HepG2 (cell line): ENCODE measurements around the gene ULK4. TPM values are rescaled to one million over a fixed set of nuclear protein-coding genes. Genes with fewer than 3 reads are reported as not detected.

Experiments used
- ATAC-seq: fragments of 200-7000 bp; cut with Tn5 transposase; 3 replicates; pipeline ENCODE4 v1.9.1; 2020; ENCODE audit warnings: mild to moderate bottlenecking, moderate library complexity
- BruUV-seq: library from RNA; stranded (reverse); fragments of 400-500 nt; replicated peaks from 2 replicates; lab custom pipeline; 2021; lab: Mats Ljungman, UMichigan
- CTCF ChIA-PET: fragments of 300-600 bp; formaldehyde crosslinking; extraction: SDS; loops from one replicate; lab custom pipeline; 2021; ENCODE audit warnings: low total read pairs, inconsistent platforms, low intra/inter-chr PET ratio; lab: Yijun Ruan, JAX
- POLR2A ChIA-PET: fragments of 350-600 bp; sonication (Branson Sonifier 250); formaldehyde crosslinking; loops from one replicate; lab custom pipeline; 2020; ENCODE audit warnings: antibody characterized with exemption, inconsistent platforms; lab: Yijun Ruan, JAX
- DNase-seq: peaks from one replicate; pipeline ENCODE4 v3.0.0-alpha.2; 2015; ENCODE audit warnings: low spot score
- FAIRE-seq: peaks from 3 replicates; lab custom pipeline; 2011; peaks lifted over from hg19 to GRCh38; lab: Jason Lieb, UNC
- H2AFZ ChIP-seq: one replicate; pipeline ENCODE4 v1.6.1; 2011; ENCODE audit warnings: low read length, inconsistent platforms
- H3K27ac ChIP-seq: fragments of 300-600 bp; 3 replicates; pipeline ENCODE4 v1.8.0; 2011; ENCODE audit warnings: mixed run types, mild to moderate bottlenecking, mixed read lengths, low read length, inconsistent platforms; ENCODE audit not compliant: insufficient read depth; ENCODE audit errors: extremely low read length
- H3K27me3 ChIP-seq, 2 experiments: fragments of 200-600 bp in 1 of 2; 2 replicates in 1 of 2; 3 replicates in 1 of 2; pipeline versions ENCODE4 v1.6.0 to v1.8.0; 2011; ENCODE audit warnings: low read length in 2 of 2, mild to moderate bottlenecking in 2 of 2, moderate library complexity in 2 of 2, inconsistent platforms in 1 of 2; ENCODE audit not compliant: insufficient read depth in 2 of 2, control insufficient read depth in 1 of 2
- H3K36me3 ChIP-seq, 2 experiments: fragments of 200-600 bp in 1 of 2; replicated peaks in 1 of 2; 2 replicates in 1 of 2; 3 replicates in 1 of 2; pipeline versions ENCODE4 v1.5.1 to v1.8.0; 2011; ENCODE audit warnings: low read length in 2 of 2, inconsistent platforms in 1 of 2; ENCODE audit not compliant: insufficient read depth in 2 of 2, control insufficient read depth in 1 of 2
- H3K4me1 ChIP-seq: 2 replicates; pipeline ENCODE4 v1.5.1; 2012; ENCODE audit warnings: low read length, inconsistent platforms; ENCODE audit not compliant: insufficient read depth
- H3K4me2 ChIP-seq: 2 replicates; pipeline ENCODE4 v1.6.0; 2011; ENCODE audit warnings: low read depth, low read length, inconsistent platforms
- H3K4me3 ChIP-seq, 3 experiments: fragments of 200-600 bp in 1 of 3; sonication (generic), shearing (Covaris generic) in 1 of 3; replicated peaks in 1 of 3; 2 replicates each; pipeline ENCODE4 v1.5.1; 2011 to 2016; ENCODE audit warnings: low read length in 3 of 3, inconsistent platforms in 2 of 3, low read depth in 2 of 3, mild to moderate bottlenecking in 2 of 3, control low read depth in 1 of 3, mixed read lengths in 1 of 3; ENCODE audit not compliant: insufficient read depth in 1 of 3
- H3K79me2 ChIP-seq: one replicate; pipeline ENCODE4 v1.6.1; 2011; ENCODE audit warnings: low read length, inconsistent platforms; ENCODE audit not compliant: insufficient read depth
- H3K9ac ChIP-seq: 2 replicates; pipeline ENCODE4 v1.6.0; 2011; ENCODE audit warnings: mild to moderate bottlenecking, low read depth, low read length, inconsistent platforms; ENCODE audit not compliant: insufficient read depth
- H3K9me3 ChIP-seq: 2 replicates; pipeline ENCODE4 v1.5.1; 2012; ENCODE audit warnings: mild to moderate bottlenecking, low read length
- H4K20me1 ChIP-seq: 2 replicates; pipeline ENCODE4 v1.6.0; 2011; ENCODE audit warnings: inconsistent platforms, mild to moderate bottlenecking, low read length, moderate library complexity; ENCODE audit not compliant: insufficient read depth
- ADNP ChIP-seq: sonication (generic); formaldehyde crosslinking; IDR thresholded peaks from 2 replicates; pipeline ENCODE4 v1.4.0; 2020; ENCODE audit warnings: missing genetic modification reagents
- ASH2L ChIP-seq: fragments of 300-600, 200-600 bp; sonication (generic); IDR thresholded peaks from 2 replicates; pipeline ENCODE4 v1.7.0; 2017; ENCODE audit warnings: low read depth, mild to moderate bottlenecking, moderate library complexity, mixed read lengths, low read length; ENCODE audit not compliant: insufficient read length
- DDIT3 ChIP-seq: sonication (generic); formaldehyde crosslinking; IDR thresholded peaks from 2 replicates; pipeline ENCODE4 v1.4.0; 2020; ENCODE audit warnings: mild to moderate bottlenecking, missing genetic modification reagents
- FOXK1 ChIP-seq: sonication (generic); formaldehyde crosslinking; IDR thresholded peaks from 2 replicates; pipeline ENCODE4 v1.4.0; 2020; ENCODE audit warnings: low read depth, missing genetic modification reagents, borderline replicate concordance
- NFKB2 ChIP-seq: sonication (generic); formaldehyde crosslinking; IDR thresholded peaks from 2 replicates; pipeline ENCODE4 v1.4.0; 2020; ENCODE audit warnings: missing genetic modification reagents, borderline replicate concordance
- NFRKB ChIP-seq: fragments of 450-650 bp; IDR thresholded peaks from 2 replicates; pipeline ENCODE4 v1.6.1; 2017
- PCBP1 ChIP-seq: fragments of 200-400 bp; formaldehyde crosslinking; IDR thresholded peaks from 2 replicates; pipeline ENCODE4 v1.6.1; 2017; ENCODE audit warnings: mild to moderate bottlenecking, low read depth, low read length, borderline replicate concordance
- PTBP1 ChIP-seq: fragments of 200-400 bp; formaldehyde crosslinking; IDR thresholded peaks from 2 replicates; pipeline ENCODE4 v1.6.1; 2018; ENCODE audit warnings: low read length, low read depth; ENCODE audit not compliant: poor library complexity, severe bottlenecking
- RBM39 ChIP-seq: fragments of 200-400 bp; formaldehyde crosslinking; IDR thresholded peaks from one replicate; pipeline ENCODE4 v1.6.1; 2018; ENCODE audit warnings: antibody characterized with exemption, mild to moderate bottlenecking, low read depth, low read length; ENCODE audit not compliant: poor library complexity, severe bottlenecking
- SIN3B ChIP-seq: fragments of 150-350 bp; IDR thresholded peaks from 2 replicates; pipeline ENCODE4 v1.6.1; 2014; ENCODE audit warnings: low read length
- TGIF2 ChIP-seq: IDR thresholded peaks from 2 replicates; pipeline ENCODE4 v1.6.1; 2016; ENCODE audit warnings: control low read depth, missing compliant biosample characterization
- ZFX ChIP-seq: sonication (generic); formaldehyde crosslinking; IDR thresholded peaks from 2 replicates; pipeline ENCODE4 v1.4.0; 2020; ENCODE audit warnings: mild to moderate bottlenecking, low read depth, missing genetic modification reagents, moderate library complexity
- ZHX2 ChIP-seq, 2 experiments: sonication (generic) in 1 of 2; formaldehyde crosslinking in 1 of 2; IDR thresholded peaks; 2 replicates each; pipeline versions ENCODE4 v1.6.1 to v1.9.0; 2014 to 2022; ENCODE audit warnings: antibody characterized with exemption in 1 of 2, borderline replicate concordance in 1 of 2, inconsistent platforms in 1 of 2, low read depth in 1 of 2, missing genetic modification reagents in 1 of 2
- ZMYM4 ChIP-seq: sonication (generic); formaldehyde crosslinking; IDR thresholded peaks from 2 replicates; pipeline ENCODE4 v1.8.1; 2023; ENCODE audit warnings: mild to moderate bottlenecking, missing genetic modification reagents
- ZNF230 ChIP-seq: sonication (generic); formaldehyde crosslinking; IDR thresholded peaks from 2 replicates; pipeline ENCODE4 v1.4.0; 2020; ENCODE audit warnings: mild to moderate bottlenecking, missing genetic modification reagents
- ZNF260 ChIP-seq: sonication (generic); formaldehyde crosslinking; IDR thresholded peaks from 2 replicates; pipeline ENCODE4 v1.4.0; 2020; ENCODE audit warnings: missing genetic modification reagents, low read depth, mild to moderate bottlenecking, borderline replicate concordance
- ZNF335 ChIP-seq: sonication (generic); formaldehyde crosslinking; IDR thresholded peaks from 2 replicates; pipeline ENCODE4 v1.4.0; 2020; ENCODE audit warnings: missing genetic modification reagents
- ZNF605 ChIP-seq: sonication (generic); formaldehyde crosslinking; IDR thresholded peaks from 2 replicates; pipeline ENCODE4 v1.8.0; 2022; ENCODE audit warnings: mild to moderate bottlenecking, missing genetic modification reagents
- WGBS: methylation state at CpG from one replicate; pipeline ENCODE4 v1.1.6; 2017; ENCODE audit warnings: low lambda C conversion rate; 5-methylcytosine and 5-hydroxymethylcytosine counted together
- in situ Hi-C: cut with HindIII; loops from 2 replicates; pipeline ENCODE4 v1.10.0; 2017; ENCODE audit warnings: low pct_unique_long_range_greater_than_20kb; ENCODE audit not compliant: extremely low pct_ligation_motif_present
- intact Hi-C: fragments of 100-400 bp; cut with micrococcal nuclease; formaldehyde crosslinking; loops from one replicate; pipeline ENCODE4 v1.10.0; 2022; ENCODE audit not compliant: unreplicated experiment
- polyA plus RNA-seq, 8 experiments: library from polyadenylated mRNA; depleted of rRNA in 3 of 8; stranded (reverse) in 7 of 8; unstranded in 1 of 8; fragments of >200 nt; fragmentation: Illumina TruSeq in 4 of 8; extraction: Trizol in 4 of 8; gene quantifications; 2 replicates each; pipeline versions ENCODE4 v1.2.1 to v1.2.3, GENCODE V29; 2011 to 2016; ENCODE audit warnings: low read depth in 4 of 8, missing spikeins in 1 of 8, mixed read lengths in 1 of 8; ENCODE audit not compliant: insufficient read depth in 1 of 8
- total RNA-seq, 5 experiments: library from RNA; depleted of rRNA; stranded (reverse); fragments of >200 nt; fragmentation: Illumina TruSeq; extraction: Trizol; gene quantifications; 2 replicates each; pipeline ENCODE4 v1.2.3, GENCODE V29; 2016; ENCODE audit warnings: low read depth in 1 of 5

The ULK4 gene
- total and polyA plus RNA-seq, 2 of the 13 experiments (the other 11 are each of a cell fraction or from before 2014, with no cell fraction given): 6.7 to 11.8 TPM

DNA sequence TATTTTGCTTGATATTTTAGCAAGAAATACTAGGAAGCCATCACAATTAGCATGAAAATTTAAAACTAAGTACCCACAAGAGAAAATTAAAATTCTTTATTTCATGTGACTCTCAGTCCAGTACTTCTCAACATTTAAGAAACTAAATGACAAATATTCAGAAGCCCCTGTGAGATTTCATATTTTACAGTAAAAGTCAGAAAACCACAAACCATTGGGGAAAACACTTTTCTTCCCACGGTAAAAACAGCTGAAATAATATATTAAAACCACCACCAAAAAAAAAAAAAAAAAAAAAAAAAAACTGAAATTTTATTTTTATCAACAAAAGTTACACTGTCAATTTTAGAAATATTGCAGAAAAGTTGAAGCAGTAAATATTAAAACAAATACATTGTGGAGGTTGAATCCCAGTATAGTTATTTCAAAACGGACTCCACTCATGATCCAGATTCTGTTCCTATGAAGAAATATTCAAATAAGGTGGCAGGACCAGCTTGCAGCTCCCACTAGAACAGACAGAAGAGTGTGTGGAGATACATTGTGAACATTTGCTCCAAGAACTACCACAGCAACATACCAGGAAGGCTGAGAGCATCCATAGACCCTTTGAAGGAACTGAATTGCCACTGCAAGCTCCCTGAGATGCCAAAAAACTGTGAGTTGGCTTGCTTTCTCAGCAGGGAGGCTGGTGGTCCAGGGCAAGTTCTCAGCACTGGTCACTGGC is 454.4 kb downstream of the ULK4 start:
- Histone ChIP-seq H3K27me3 (no peaks in the 10 kb centered on the region), H3K79me2 (no peaks in the 10 kb centered on the region), H4K20me1 (no peaks in the 10 kb centered on the region), H3K4me2 (no peak overlapping the region), H3K9me3 (no peaks in the 10 kb centered on the region), H3K27ac (no peak overlapping the region), H3K4me1 (no peaks in the 10 kb centered on the region), H3K9ac (no peak overlapping the region), H3K36me3 (no peaks in the 10 kb centered on the region), H2AFZ (no peak overlapping the region), H3K4me3 (no peak overlapping the region)
- intact Hi-C loops: no loop called here
- no peak for DNase-seq
- no peak for TF ChIP-seq NFRKB
- TF ChIP-seq RBM39: no peak
- TF ChIP-seq DDIT3: no peak
- TF ChIP-seq SIN3B: no peak
- TF ChIP-seq ZFX (CRISPR knock-in tag): no peak
- no peak for TF ChIP-seq ZNF230 (CRISPR knock-in tag)
- no peak for TF ChIP-seq ZNF335 (CRISPR knock-in tag)
- no peak for TF ChIP-seq NFKB2 (CRISPR knock-in tag)
- TF ChIP-seq ZHX2 (IDR thresholded peaks at IDR 0.05; ENCODE audit: low read depth): no peak
- no peak for TF ChIP-seq ZHX2 (CRISPR knock-in tag; IDR thresholded peaks at IDR 0.05; ENCODE audit: borderline replicate concordance)
- TF ChIP-seq PCBP1: no peak
- no peak for TF ChIP-seq ZNF605 (CRISPR knock-in tag)
- no peak for TF ChIP-seq ZMYM4 (CRISPR knock-in tag)
- no peak for TF ChIP-seq PTBP1
- TF ChIP-seq ZNF260 (CRISPR knock-in tag): no peak
- no peak for TF ChIP-seq FOXK1 (CRISPR knock-in tag)
- no peak for TF ChIP-seq ASH2L
- no peak for TF ChIP-seq ADNP
- TF ChIP-seq TGIF2 (CRISPR knock-in tag): no peak
- ChIA-PET CTCF (no interaction called here), POLR2A (no interaction called here)
- 91% methylated on average over 2 of the region's 2 CpGs for WGBS
- ATAC-seq: no peak
- FAIRE-seq: no peak
- in situ Hi-C loops: no loop called here
- BruUV-seq: no TSS peak
